Suppressor macrophage (primary cell): ENCODE results near the gene SIPA1L3.
A peak's percentile ranks its signal among the peaks of the same experiment; 100 is the strongest.

Source experiments
- DNase-seq, 4 experiments: peaks; one replicate each; pipeline ENCODE4 v3.0.0-alpha.2; 2020 to 2022

SIPA1L3 gene

DNA sequence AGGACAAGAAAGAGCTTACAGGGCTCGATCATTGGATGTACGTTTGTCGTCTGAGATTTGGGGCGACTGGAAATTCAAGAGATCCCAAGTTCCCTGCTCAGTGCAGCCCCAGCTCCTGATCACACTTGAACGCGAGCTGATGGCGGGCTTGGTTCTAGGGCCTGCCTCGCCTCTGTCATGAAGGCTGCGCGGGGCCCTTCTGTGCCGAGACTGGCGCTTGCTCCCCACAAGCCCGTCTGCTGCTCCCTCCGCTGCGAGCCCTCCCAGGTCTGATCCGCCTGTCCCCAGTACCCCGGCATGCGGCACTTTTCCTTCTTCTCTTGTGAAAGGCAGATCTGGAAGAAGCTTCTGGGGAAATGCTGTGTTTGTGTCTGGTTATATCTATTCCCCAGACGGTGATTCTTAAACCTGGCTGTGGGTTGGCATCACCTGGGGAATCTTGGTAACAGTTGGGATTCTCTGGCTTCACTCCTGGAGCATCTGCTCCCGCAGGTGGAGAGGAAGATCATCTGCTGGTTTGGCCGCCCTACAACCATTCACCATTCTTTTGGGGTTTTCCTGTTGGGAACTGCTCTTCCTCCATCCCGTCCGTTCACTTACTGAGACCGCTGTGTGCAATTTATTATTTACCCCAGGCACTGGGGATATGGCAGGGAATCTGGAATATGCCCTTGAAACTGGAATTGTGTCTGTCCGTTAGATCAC lies 43.6 kb downstream of the SIPA1L3 start:
- no peak for DNase-seq

DNA sequence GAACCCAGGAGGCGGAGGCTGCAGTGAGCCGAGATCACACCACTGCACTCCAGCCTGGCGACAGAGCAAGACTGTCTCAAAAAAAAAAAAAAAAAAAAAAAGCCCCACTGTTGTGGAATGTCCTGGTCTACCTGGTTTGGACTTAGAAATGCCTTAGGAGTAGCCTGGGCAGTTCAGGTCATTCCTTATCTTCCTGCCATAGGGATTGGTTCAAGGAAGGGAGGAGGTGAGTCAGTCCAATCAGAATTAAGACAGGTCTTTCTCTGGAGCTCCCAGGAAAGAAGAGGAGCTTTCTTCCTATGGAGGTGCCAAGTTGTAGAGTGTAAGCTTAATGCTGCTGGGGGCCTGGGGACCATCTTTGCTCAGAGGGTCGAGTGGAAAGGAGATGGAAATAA lies 44.8 kb downstream of the SIPA1L3 start:
- DNase-seq, result no peak

DNA sequence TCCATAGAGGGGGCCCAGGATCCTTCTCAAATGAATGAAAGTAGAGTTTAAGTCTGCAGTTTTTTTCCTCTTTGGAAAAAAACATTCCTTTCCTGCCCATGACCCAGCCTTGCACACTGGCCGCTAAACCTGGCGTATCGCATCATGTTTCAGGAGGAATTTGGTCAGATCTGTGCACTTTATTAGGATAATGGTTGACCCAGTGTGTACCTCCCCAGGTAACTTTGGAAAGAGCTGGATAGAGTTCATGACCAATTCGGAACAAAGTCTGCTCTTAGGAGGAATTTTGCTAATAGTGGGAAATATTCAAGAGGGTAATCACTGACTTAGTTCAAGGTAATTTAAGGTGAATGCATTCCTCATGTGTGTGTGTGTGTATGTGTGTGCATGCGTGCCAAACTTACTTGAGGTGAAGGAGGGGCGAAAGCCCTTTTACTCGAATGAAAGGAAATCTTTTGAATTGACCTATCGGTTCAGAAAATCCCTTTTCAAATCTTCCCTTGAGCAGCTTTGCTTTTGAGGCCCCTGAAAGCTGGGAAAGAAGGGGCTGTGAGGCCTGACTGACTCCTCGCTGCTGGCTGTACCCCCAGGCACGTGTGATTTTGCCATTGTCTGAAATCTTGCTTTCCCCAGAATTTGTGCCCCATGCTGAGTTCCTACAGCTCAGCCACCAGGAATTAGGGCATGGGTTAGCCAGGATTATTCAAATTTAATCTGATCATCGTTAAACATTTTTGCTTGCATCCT lies 46.3 kb downstream of the SIPA1L3 start:
- no peak for DNase-seq

DNA sequence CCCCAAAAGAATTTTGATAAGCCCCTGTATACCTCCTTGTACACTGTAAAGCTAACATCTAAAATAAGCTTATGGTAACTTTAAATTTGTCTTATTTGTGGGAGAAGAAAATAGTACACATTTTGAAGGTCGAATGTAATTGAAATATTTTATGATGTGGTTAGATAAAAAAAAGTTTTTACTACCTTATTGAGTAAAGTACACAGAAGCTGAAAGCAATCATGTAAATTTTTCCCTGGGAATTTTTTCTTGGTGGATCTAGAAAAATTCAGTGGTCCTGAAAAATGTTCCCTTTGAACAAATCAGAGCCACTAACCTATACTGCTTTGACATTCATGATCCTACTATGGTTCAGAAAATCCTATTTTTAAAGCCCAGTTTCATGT lies 46.9 kb downstream of the SIPA1L3 start:
- no peak for DNase-seq

DNA sequence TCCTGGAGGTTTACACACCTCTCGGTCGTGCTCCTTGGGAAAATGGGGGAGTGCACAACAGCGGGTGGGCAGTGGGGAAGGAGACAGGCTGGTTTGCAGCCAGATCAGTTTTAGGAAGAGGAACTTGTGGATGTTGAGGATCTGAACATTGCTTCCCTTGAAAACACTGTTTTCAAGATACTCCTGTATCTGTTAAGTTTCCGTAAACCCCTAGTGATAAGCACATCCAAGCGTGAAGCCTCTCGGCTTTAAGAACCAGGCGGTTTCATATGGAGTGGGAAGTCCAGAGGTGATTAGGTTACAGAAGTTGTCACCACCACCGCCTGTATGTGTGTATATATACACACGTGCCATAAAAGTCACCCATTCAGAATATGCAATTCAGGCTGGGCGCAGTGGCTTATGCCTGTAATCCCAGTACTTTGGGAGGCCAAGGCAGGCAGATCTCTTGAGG lies 47.4 kb downstream of the SIPA1L3 start:
- DNase-seq, result peak in 1 of 4 experiments; percentile 12

DNA sequence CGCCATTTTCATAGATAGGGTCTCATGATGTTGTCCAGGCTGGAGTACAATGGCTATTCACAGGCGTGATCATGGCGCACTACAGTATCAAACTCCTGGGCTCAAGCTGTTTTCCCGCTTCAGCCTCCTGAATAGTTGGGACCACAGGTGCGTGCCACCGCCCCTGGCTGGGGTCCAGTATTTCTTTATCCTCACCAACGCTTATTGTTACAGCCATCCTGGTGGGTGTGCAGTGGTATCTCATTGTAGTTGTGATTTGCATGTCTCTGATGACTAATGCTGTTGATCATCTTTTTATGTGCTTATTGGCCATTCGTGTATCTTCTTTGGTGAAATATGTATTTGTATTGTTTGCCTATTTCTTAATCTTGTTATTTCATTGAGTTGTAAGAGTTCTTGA lies 49.0 kb downstream of the SIPA1L3 start:
- DNase-seq, result no peak

DNA sequence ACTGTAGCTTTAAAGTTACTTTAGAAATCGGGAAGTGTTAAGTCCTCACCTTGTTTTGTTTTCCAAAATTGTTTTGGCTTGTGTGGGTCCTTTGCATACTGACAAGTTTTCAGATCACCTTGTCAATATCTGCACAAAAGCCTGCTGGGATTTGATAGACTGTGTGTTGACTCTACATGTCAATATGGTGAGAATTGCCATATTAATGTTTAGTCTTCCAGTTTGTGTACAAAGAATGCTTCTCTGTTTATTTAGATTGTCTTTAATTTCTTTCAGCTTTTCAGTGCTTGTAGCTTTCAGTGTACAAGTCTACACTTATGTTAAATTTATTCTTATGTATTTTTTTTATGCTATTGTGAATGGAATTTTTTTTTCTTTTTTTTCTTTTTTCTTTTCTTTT lies 50.2 kb downstream of the SIPA1L3 start:
- no peak for DNase-seq

DNA sequence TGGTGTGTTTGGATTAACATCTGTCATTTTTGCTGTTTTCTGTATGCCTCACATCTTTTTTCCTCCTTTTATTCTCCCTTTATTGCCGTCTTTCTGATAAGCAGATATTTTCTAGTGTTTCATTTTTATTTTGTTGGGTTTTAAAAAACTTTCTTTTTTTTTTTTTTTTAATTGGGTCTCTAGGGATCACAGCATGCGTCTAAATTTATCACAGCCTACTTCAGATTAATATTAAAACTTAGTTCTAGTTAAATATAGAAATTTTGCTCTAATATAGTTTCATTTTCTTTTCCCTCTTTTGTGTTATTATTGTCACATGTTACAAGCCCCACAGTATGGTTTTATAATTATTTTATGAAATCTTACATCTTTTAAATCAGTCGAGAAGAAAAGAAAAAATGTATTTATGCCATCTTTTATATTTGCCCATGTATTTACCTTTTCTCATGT lies 52.7 kb downstream of the SIPA1L3 start:
- DNase-seq, result no peak

DNA sequence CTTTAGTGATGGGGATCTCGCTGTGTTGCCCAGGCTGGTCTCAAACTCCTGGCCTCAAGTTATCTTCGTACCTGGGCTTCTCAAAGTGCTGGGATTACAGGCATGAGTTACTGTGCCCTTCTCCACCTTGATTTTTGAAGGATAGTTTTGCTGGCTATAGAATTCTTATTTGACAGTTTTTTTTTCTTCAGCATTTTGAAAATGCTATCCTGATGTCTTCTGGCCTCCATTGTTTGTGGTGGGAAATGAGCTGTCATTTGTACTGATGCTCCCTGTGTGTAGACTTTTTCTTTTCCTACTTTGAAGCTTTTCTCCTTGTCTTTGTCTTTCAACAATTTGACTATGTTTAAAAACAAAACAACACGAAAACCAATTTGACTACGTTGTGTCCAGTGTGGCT lies 54.2 kb downstream of the SIPA1L3 start:
- DNase-seq, result no peak

DNA sequence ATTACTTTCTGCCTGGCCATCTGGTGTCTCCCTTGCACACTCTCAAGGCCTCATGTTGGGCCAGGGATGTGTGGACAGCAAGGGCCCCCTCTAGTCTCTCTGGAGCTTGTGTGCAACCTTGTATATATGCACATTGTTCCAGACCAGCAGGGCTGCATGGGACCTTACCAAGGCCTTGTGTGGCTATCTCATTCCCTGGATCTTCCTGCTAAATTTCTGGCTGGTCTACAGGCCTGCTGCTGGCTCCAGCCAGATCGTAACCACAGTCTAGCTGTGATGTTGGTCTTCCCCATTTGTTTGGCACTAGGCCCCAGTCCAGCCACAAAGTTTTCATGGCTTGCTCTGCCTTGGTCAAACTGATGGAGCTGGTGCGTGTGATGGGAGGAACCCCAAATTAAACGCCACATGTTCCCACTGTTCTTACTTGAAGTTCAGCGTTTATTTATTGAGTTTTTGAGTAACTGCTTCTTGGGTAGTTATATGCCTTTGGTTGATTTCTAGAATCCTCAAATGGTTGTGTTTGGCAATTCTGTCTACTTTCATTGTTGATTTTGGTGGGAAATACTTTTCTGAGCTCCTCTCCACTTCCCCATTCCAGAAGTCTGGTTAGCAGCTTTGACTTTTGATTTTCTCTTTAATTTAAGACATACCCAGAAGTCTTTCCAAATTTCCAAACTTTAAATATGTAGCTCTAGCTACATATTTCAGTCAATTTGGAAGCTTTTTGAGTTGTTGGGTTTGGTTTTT lies 56.4 kb downstream of the SIPA1L3 start:
- peak in 1 of 4 experiments; percentile 17 for DNase-seq

DNA sequence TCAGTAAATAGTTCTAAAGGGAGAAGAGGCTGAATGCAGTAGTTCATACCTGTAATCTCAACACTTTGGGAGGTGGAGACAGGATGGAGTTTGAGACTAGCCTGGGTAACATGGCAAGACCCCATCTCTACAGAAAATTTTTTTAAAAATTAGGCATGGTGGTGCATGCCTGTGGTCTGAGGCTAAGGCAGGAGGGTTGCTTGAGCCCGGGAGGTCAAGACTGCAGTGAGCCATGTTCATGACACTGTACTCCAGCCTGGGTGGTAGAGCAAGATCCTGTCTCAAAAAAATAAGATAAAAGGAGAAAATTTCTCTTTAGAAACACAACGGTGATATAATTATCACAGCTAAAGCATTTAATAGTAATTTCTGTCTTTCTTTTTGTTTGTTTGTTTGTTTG lies 57.1 kb downstream of the SIPA1L3 start:
- no peak for DNase-seq

DNA sequence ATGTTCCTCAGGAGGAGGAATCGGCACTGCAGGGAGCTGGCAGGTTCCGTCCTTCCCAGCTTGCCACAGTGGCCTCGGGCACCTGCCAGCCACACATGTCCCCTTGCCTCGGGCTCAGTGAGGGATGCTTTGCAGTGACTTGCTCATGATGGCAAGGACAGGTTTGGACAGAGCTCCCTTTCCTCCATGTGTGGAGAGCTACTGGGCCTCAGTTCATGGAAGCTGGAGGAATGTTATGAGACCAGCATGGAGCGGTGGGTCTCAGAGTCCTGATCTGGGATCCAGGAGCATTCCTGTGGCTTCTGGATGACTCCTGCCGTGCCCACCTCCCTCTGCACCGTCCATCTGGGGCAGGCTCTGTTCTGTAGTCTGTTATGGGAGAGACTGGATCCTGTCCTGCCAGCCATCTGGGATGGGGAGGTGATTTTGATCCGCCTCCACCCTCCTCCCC lies 59.2 kb downstream of the SIPA1L3 start:
- DNase-seq, result no peak

DNA sequence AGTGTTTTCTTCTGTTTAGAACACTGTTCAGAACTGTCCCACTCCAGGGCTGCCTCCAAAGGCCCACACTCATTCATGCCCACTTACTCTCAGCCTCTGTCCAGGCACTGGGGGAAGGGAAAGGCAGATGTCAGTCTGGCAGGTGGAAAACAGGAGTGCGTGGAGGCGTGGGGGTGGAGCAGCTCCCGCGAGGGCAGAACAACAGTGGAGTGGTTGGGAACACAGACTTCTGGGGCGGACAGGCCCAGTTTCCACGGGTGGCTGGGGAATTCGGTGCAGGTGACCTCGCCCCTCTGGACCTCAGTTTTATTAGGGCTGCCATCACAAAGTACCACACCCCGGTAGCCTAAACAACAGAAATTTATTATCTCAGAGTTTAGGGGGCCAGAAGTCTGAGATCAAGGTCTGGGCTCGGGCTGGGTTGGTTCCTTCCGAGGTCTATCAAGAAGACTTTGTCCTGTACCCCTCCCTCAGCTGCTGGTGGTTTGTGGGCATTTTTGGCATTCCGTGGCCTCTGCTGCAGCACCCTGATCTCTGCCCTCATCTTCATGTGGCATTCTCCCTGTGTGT lies 59.7 kb downstream of the SIPA1L3 start:
- DNase-seq, result no peak

DNA sequence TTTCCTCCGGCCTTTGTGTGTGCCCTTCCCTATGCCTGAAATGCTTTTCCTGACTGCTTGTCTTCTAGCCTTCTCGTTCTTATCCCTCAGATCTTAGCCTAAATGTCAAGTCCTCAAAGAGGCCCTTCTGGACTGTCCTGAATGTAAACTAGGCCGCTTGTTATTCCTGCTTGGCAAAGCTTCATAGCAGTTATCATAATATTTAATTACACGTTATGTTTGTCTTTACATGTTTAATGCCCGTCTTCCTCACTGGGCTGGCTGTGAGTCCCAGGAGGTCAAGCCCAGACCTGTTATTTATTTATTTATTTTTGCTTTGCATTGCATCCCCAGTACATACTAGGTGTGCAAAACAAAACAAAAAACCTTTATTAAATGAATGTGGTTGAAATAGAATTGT lies 62.7 kb downstream of the SIPA1L3 start:
- DNase-seq, result no peak

DNA sequence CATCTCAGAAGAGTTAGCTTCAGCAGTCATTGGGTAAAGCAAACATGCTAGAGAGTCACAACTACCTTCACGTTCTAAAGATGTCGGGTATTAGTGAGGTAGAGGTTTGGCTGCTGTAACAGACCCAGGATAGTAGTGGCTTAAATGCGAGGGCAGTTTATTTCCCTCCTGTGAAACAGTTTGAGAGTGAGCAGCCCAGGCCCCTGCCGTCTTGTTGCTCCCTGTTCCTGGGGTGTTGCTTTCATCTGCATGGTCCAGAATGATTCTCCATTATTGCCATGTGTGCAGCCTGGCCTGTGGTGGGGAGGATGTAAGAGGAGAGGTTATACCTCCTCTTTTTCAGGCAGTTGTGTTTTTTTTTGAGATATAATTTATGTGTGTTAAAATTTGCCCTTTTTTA lies 63.7 kb downstream of the SIPA1L3 start:
- DNase-seq, result no peak

DNA sequence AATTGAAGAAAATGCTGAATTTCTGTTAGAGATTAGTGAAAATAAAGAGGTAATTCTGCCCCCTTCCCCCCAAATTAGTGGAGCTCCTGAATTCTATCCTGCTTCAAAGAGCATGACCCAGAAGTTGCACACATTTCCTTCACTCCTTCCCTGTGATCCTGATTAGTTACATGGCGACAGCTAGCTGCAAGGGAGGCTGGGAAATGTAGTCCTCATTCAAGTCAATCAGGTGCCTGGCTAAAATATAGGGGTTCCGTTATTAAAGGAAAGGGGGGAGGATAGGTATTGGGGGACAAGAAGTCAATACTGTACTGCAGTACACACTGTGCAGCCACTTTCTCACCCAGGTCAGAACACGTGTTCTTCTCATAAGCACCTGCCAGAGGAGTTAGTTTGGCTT lies 65.8 kb downstream of the SIPA1L3 start:
- DNase-seq, result no peak

DNA sequence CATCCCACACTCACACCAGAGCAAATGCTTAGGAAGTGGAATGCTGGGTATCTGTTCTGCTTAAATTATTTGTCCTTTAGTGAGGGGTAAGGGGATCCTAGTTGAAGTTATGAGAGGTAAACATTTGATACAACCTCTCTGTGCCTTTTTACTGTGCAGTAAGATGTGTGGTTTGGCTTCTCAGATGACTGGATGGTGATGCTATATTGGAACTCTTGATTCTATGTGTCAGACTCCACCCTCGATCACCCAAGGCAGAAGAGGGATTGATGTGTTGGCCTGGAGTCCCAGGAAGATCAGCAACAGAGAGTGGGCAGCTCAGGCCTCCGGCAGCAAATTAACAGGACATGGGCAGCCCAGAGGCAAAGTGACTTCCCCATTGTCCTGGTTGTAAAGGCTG lies 66.7 kb downstream of the SIPA1L3 start:
- DNase-seq, result peak in 1 of 4 experiments; percentile 15

DNA sequence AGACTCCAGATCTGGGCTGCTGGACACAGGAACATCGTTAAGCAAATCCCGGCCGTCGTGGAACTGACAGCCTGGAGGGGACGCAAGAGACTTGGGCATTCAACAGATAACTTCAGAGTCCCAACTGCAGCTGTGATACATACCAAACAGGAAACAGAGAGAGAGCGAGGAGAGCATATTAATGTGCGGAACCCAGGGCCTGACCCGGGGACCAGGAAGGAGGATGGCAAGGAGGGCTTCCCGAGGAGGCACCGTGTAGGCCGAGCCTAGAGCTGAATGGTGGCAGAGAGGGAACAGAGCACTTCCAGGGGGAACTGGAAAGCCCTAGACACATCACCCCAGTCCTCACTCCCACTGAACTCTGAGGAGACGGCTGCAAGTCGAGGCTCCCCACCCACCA lies 68.1 kb downstream of the SIPA1L3 start:
- DNase-seq, result no peak

DNA sequence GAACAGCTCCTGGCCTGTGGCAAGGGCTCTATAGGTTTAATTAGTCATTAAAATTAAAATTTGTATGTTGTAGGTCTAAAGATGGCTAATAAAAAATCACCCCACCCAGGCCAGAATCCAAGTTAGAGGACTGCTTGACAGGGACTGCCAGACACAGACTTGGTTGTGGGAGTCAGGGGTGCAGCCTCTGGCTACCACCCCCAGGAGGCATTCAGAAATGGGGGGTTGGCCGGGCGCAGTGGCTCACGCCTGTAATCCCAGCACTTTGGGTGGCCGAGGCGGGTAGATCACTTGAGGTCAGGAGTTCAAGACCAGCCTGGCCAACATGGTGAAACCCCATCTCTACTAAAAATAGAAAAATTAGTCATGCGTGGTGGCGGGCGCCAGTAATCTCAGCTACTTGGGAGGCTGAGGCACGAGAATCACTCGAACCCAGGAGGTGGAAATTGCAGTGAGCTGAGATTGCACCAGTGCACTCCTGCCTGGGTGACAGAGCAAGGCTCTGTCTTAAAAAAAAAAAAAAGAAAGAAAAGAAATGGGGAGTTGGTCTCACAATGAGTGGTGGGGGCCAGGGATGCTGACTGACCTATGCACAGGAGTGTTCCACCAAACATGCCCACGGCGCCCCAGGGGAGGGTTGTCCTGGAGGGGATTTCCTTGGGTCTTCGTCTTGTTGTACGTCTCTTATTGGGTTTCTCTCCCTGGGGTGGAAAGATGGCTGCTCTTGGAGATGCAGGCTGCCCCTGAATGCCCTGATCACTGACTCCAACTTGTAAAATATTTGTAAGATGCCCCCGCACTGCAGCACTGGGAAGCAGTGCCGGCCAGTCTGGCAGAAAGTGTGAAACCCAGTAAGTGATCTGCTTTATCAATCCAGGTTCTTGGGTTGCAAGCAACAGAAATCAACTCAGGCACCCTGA lies 68.8 kb downstream of the SIPA1L3 start:
- no peak for DNase-seq

DNA sequence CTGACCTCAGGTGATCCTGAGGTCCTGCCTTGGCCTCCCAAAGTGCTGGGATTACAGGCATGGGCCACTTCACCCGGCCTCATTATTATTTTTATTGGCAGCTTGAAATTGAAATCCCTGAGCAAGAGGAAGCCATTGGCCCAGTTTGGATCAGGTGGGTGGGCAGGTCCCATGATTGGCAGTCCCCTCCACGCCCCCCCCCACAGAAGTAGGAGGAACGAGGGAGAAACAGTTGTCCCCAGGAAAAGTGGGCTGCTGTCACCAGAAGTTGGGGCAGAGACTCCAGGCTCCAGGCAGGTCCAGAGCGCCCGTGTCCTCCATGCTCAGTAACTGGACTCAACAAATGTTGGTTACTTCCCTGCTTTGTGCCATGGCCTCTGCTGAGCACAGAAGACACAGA lies 70.4 kb downstream of the SIPA1L3 start:
- DNase-seq, result no peak

DNA sequence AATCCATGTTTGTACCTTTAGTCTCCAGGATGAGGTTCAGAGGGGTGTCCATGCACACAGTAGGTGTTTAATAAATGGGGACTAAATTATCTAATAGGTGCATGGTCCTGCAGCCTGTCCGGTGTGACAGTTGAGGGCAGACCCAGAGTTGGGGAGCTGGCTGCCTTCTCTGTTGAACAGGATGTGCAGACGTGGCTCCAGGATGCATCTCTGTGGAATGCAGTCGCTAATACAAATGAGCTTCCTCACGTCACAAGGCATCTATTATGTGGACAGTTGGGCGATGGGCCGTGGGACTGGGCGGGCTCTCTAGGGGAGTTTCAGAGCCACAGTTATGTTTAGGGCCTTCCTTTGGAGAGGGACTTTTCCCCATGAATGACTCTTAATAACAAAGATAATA lies 71.0 kb downstream of the SIPA1L3 start:
- no peak for DNase-seq

DNA sequence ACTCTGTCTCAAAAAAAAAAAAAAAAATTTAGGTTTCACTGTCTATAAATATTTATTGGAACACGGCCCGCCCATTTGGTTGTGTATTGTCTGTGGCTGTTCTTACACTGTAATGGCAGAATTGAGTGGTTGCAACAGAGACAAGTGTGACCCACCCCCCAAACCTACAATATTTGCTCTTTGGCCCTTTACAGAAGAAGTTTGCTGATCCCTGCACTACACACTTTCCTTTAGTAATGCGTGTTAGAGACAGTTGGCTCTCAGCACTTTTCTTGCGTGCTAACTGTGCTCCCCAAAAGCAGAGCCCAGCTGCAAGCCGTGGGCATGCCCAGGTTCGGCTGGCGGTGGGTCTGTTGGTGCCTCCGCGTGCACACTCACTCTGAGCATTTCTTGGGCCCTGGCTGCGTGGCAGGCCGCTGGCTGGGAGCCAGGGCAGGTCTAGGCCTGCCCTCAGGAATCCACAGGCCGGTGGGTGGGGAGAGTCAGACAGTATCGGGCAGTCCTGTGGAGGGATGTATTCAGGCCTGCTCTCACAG lies 72.6 kb downstream of the SIPA1L3 start:
- no peak for DNase-seq
